Endothelial cell (in vitro differentiated cells): ENCODE results near the gene MACROD2. TPM values are rescaled to one million over a fixed set of nuclear protein-coding genes. Genes with fewer than 3 reads are reported as not detected.

Experiments used
- DNase-seq: peaks from one replicate; pipeline ENCODE4 v3.0.0; 2021; ENCODE audit warnings: low spot score
- H3K27ac Mint-ChIP-seq: one replicate; pipeline ENCODE4 v1.8.0; 2021; ENCODE audit warnings: mixed read lengths, inconsistent platforms; ENCODE audit not compliant: unreplicated experiment
- H3K27me3 Mint-ChIP-seq: one replicate; pipeline ENCODE4 v1.8.0; 2021; ENCODE audit warnings: mild to moderate bottlenecking, moderate library complexity, mixed read lengths, inconsistent platforms; ENCODE audit not compliant: unreplicated experiment
- H3K36me3 Mint-ChIP-seq: one replicate; pipeline ENCODE4 v1.8.0; 2021; ENCODE audit warnings: mild to moderate bottlenecking, low read depth, mixed read lengths, inconsistent platforms; ENCODE audit not compliant: unreplicated experiment
- H3K4me1 Mint-ChIP-seq: one replicate; pipeline ENCODE4 v1.8.0; 2021; ENCODE audit warnings: mild to moderate bottlenecking, mixed read lengths, inconsistent platforms; ENCODE audit not compliant: unreplicated experiment
- H3K4me3 Mint-ChIP-seq: one replicate; pipeline ENCODE4 v1.8.0; 2021; ENCODE audit warnings: mild to moderate bottlenecking, mixed read lengths, inconsistent platforms; ENCODE audit not compliant: unreplicated experiment
- H3K9me3 Mint-ChIP-seq: one replicate; pipeline ENCODE4 v1.8.0; 2021; ENCODE audit warnings: mixed read lengths, inconsistent platforms; ENCODE audit not compliant: unreplicated experiment
- CTCF ChIP-seq: fragments of 200-600 bp; sonication (generic); IDR thresholded peaks from one replicate; pipeline ENCODE4 v1.5.0; 2021; ENCODE audit warnings: antibody characterized with exemption; ENCODE audit not compliant: unreplicated experiment
- total RNA-seq: library from RNA; stranded (reverse); fragmentation: NEBNext Ultra II Directional; extraction: Animal tissue kit (Norgen Biotek cat#: 25700); gene quantifications from one replicate; pipeline ENCODE4 v1.2.1, GENCODE V29; 2021; ENCODE audit not compliant: unreplicated experiment

MACROD2 gene
- total RNA-seq, 1 donor from 2014 or later, result 6.4 TPM

DNA sequence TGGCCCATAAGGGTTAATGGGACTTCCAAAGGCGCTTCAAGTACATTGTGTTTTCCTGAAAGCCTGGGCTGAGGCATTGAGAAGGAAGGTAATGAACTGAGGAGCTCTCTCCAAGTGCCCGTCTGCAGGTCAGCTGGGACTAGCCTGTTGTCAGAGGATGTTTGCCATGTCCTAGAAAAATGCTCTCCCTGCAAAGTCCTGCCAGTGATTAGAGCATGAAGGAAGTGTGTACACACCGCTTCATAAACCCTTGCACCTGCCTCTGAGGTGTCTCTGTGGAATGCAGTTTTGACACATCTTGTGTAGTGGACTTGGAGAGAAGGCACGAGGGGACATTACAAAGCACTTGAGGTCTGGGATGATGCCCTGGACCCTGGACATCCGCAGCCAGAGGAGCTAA lies 2071.3 kb downstream of the MACROD2 start:
- Mint-ChIP-seq H3K27ac (no peak overlapping the region), H3K9me3 (no peaks in the 10 kb centered on the region), H3K4me1 (no peaks in the 10 kb centered on the region), H3K27me3 (no peaks in the 10 kb centered on the region), H3K4me3 (no peak overlapping the region), H3K36me3 (no peaks in the 10 kb centered on the region)
- no peak for TF ChIP-seq CTCF
- DNase-seq, result no peak

DNA sequence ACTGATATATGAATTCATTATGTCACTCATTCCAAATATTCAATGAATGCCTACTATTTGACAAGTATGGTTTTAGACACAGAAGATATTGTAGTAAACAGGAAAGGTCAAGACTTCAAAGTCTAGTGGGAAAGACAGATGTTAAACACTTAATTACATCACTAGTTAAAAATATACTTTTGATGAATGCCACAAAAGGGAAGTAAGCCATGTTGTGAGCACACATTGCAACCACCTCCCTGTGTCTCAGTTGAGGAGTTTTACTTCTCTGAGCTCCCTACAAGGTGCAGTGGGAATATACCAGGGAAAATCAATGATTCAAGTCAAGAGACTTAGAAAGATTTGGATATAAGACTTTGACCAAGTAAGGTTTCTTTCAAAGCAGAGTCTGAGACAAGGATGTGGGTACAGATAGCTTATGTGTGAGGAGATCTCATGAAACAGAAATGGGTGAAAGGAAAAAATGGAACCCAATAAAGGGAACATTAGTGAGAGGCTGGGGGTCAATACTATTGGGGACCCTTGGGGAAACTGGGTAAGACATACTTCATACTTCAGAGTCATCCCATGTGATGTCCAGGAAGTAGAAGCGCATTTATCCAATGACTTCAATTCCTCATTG lies 2074.2 kb downstream of the MACROD2 start:
- no peak for DNase-seq
- Mint-ChIP-seq H3K36me3 (no peaks in the 10 kb centered on the region), H3K9me3 (no peaks in the 10 kb centered on the region), H3K4me1 (no peaks in the 10 kb centered on the region), H3K27me3 (no peaks in the 10 kb centered on the region), H3K27ac (no peak overlapping the region), H3K4me3 (no peak overlapping the region)
- no peak for TF ChIP-seq CTCF

GRCh38 chr20:16072220-16072619 lies 2076.9 kb downstream of the MACROD2 start:
- H3K36me3 Mint-ChIP-seq, result no peaks in the 10 kb centered on the region
- H3K4me3 Mint-ChIP-seq, result no peak overlapping the region
- no peaks in the 10 kb centered on the region for H3K4me1 Mint-ChIP-seq
- no peak for DNase-seq
- no peaks in the 10 kb centered on the region for H3K27me3 Mint-ChIP-seq
- TF ChIP-seq CTCF, result no peak
- no peak overlapping the region for H3K27ac Mint-ChIP-seq
- H3K9me3 Mint-ChIP-seq, result no peaks in the 10 kb centered on the region

DNA sequence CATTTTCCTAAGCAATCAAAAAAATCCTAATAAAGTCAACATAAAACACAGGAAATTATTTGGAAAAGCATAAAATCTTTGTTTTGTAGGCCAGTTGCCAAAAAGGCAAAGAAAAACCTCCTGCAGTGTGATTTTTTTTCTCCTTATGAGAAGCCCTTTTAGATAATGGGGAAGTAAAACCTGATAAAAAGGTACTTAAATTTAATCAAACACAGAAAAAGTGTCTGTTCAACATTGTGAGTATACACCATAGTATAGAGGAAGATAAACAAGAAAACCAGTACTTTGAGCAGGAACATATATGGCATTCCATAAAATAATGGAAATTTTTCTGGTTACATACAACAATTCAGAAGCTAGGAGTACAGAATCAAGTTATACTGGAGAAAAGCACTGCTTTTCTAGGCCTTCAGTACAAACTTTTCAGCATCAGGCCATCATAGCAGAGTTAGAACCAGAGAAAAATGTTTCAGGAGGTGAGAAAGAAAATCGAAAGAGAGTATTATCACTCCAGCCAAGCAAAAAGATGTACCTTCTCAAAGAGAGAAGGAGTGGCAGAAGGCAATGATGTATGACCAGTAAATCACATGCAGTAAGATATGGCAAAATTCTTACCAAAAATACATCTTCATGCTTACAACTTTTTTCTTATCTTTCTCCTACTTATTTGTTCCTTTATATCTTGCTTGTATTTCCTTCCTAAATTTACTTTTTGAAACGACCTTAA lies 2083.0 kb downstream of the MACROD2 start:
- H3K36me3 Mint-ChIP-seq, result no peaks in the 10 kb centered on the region
- no peaks in the 10 kb centered on the region for H3K27me3 Mint-ChIP-seq
- H3K27ac Mint-ChIP-seq, result no peak overlapping the region
- TF ChIP-seq CTCF, result no peak
- H3K4me3 Mint-ChIP-seq, result no peak overlapping the region
- no peaks in the 10 kb centered on the region for H3K4me1 Mint-ChIP-seq
- no peak for DNase-seq
- H3K9me3 Mint-ChIP-seq, result no peaks in the 10 kb centered on the region

DNA sequence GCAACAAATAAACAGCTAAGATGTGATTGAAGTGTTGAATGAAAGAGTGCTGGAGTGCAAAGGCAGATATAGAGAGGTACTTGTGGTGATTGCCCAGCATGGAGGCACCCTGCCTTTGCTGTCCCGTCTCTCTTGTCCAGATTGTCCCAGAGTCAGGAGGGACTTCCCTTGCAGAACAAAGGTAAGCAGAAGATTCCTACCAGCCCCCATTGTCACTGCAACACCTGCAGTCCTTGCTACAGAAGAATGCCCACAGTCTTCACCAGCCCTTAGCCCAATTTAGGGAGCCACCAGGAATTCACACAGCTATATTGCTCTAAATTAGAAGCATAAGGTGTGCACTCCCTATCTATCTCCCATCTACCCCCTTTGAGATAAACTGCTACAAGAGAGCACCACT lies 2086.1 kb downstream of the MACROD2 start:
- H3K9me3 Mint-ChIP-seq, result no peaks in the 10 kb centered on the region
- no peak overlapping the region for H3K4me3 Mint-ChIP-seq
- no peak overlapping the region for H3K27ac Mint-ChIP-seq
- H3K27me3 Mint-ChIP-seq, result no peaks in the 10 kb centered on the region
- TF ChIP-seq CTCF, result no peak
- no peaks in the 10 kb centered on the region for H3K36me3 Mint-ChIP-seq
- DNase-seq, result no peak
- no peaks in the 10 kb centered on the region for H3K4me1 Mint-ChIP-seq
